Activated T-cell treated with anti-CD3 and anti-CD28 coated beads for 48 hours (primary cell): ENCODE measurements around the gene CRY2.

Source experiments
- DNase-seq: peaks from one replicate; pipeline ENCODE4 v3.0.0-alpha.2; 2020; ENCODE audit warnings: low read depth

The CRY2 gene

DNA sequence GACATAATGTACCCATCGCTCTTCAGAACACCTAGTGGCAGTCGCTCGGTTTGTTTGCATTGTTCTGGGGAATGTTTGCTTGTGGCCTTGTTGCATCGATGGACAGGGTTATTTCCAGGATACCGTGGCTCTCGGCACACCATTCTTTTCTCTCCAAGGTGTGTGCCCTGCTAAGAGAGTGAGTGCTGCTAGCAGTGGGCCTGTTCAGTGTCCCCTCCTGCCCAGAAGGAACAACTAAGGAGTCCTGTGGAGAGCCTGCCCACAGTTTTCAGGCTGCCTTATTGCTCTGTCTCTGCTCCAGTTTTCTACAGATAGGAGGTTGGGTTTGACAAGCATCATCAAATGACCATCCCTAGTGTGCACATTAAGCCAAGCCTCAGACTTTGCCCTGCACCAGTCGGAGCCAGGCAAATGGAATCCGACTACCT, 1.4 kb downstream of the CRY2 start:
- no peak for DNase-seq

DNA sequence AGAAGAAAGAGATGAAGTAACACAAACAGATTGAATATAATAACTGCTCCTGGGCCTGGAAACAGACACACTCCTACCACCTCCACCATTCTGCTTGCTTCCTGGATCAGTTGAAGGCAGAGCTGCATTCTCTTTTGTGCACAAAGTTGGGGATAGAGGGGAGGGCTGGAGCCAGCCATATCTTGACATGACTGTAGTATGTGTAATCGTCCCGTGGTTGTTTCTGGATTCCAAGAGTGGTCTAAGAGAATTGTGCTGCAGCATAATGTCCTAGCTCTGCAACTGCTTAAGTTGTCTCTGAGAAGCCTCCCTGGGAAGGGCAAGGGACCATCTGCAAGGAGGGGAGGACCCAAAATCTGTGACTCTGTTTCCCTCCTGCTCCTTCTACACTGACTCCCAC, 3.2 kb downstream of the CRY2 start:
- DNase-seq: no peak

DNA sequence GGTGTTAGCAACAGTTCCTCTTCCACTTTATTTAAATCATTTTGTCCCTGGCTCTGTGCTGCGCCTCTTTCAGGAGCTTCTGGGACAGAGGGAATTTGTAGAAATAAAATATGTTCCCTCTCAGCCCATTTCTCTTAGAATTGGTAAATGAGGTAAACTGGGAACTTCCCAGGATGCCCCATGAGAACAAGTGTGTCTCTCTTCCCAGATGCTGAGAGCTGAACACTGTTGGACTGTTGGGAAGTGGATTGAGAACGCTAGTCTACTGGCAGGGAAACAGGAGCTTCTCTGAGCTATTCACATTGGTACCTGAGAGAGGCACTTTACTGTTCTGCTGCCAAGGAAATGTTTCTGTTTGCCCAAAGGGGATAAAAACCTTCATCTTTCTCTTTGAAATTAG, 4.0 kb downstream of the CRY2 start:
- DNase-seq: no peak

DNA sequence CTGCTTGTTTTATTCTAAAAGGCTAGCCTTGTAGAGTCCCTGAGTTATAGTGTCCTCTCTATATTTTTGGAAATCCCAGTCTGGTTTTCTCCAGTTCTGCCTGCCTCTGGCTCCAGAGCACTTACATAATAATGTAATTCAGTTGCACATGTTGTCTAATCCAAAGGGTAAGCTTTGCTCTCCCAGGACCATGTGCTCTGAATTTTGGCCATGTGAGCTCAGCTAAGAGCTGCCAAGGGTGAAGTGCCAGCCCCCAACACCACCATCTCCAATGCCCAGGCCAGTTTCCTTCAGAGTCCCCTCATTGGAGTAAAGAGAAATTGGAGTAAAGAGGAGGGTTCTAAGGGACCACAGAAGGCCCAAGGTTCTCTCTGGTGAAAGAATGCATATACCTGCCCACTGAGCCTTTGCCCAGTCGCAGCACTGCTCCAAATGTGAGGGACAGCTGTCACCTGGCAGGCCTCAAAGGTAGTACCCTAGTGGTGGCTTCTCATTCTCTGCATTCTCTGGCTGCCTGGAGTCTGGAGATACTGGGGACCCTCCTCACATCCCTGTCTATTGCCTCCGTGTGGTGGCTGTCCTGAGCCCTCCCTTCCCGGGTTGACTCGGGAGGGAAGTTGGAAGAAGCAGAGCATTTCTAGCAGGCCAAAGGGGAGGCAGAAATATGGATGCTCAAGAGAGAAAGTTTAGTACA, 4.9 kb downstream of the CRY2 start:
- DNase-seq: no peak

DNA sequence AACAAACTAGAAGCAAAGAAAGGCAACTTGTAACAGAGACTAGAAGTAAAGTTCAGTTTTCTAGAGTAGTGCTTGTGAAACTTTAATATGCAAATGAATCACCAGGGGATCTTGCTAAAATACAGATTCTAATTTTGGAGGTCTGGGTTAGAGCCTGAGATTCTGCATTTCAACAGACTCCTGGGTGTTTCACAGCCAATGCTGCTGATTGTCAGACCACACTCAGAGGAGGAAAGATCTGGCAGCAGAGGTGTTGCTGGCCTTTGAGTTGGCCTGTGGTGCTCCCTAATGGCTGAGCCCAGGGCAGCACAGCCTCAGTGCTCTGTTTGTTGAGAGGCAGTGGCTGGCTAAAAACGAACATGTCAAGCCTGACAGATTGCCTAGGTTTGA, 5.4 kb downstream of the CRY2 start:
- DNase-seq: no peak

DNA sequence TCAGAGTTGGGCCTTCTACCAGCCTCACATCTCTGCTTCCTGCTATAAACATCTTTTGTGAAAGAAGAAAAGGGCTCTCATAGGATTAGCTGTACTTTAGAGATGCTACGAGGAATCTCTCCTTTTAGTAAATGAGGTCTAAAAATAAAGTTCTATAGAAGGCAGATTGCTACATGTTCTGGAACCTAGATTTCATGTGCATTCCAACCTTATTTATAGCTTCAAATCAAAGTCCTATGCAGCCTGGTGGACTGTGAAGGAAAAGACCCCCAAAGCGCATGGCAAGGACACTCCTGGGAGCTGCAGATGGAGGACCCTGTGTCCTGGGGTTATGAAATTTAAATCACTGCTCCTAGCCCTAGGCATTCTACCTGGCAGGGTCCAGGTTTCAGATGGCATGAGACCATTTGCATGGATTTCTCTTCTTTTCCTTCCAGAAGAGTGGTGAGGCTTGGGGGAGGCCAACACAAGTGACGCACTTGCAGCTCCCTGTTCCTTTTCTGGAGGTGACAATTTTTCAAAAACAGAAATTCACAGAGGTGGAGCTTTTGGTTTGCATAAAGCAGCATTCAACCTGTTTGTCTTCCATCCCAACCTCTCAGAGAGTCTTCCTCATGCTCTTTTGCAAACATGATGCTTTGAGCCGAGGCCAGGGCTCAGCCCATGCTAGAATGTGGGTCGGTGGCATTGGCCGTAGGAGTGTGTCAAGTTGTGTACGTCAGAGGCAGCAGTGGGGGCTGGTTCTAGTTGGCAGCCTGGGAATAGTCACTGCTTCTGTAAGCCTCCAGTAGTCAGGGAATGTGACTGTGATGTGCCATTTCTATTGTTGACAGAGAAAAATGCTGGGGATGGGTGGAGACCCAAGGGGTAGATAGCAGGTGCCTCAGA, 6.3 kb downstream of the CRY2 start:
- DNase-seq: no peak

DNA sequence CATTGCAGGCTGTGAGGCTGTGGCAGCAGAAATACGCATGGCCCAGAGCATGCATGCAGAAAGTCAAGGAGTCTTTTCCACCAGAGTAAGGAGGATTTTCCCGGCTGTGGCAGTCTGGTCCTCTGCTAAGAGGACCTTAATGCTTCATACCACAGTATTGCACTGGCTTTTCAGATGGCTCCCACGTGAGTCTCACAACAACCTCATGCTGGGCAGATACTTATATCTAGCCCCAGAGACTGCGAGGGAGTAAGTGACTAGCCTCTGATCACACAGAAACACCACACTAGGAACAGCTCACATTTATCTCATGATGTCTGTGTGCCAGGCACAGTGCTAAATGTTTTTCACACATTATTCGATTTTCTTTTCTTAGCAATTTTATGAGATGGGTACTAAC, 8.0 kb downstream of the CRY2 start:
- no peak for DNase-seq

DNA sequence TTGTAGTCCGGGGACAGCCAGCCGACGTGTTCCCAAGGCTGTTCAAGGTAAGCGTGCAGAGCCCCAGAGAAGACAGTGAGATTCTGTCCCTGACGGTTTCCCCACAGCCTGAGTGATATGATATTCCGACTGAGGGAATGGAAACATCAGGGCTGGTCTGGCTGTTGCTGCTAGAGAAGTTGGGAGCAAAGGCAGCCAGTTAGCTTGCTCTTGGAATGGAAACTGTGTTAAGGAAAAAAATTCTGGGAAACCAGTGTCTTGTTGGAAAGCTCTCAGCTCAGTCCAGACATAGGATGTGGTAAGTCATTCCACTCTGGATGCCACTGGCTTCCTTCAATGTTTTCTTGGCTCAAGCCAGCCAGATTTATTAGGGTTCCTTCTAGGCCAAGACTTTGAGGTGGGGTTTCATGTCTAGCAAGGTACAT, 8.8 kb downstream of the CRY2 start:
- no peak for DNase-seq

DNA sequence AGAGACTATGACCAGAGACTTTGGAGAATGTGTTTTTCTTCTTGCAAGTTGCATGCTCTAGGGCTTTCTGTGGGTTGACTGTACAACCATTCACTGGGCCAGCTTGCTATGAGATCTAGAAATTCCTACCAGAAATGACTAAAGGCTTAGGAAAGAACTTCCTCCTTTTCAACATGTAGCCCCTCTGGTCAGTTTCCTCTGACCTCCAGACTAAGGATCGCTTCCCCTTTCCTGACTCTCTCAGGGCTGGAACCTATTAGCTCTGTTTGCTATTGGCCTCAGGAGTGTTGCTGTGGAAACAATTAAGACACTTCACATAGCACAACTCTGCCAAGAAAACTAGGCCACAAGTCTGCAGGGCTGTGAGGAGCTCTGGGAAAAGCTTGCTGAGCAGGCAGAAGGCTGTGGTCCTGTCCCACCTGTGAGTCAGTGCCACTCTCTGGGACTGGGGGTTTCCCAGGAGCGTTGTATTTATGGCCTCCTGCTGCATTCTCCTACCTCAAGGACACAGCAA, 10.7 kb downstream of the CRY2 start:
- no peak for DNase-seq

DNA sequence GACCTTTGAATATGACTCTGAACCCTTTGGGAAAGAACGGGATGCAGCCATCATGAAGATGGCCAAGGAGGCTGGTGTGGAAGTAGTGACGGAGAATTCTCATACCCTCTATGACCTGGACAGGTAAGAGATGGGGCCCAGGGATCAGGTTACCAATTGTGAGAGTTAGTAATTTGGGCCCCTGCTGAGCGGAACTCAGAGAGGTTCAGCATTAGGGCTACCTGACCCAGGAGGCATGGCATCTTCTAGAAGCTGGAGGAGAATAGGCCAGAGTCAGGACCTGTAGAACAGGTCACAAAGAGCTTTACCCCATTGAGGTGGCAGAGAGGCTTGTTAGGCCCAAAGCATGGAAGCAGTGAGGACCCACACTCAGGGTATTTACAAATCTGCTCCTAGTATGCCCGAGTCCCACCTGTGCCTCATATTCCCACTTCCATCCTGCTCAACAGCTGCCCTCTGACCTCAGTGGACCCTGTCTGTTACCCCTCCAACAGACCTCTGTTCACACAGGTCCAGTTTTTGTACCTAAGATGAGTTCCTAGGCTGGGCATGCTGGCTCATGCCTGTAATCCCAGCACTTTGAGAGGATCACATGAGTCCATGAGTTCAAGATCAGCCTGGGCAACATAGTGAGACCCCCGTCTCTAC, 11.6 kb downstream of the CRY2 start:
- no peak for DNase-seq

DNA sequence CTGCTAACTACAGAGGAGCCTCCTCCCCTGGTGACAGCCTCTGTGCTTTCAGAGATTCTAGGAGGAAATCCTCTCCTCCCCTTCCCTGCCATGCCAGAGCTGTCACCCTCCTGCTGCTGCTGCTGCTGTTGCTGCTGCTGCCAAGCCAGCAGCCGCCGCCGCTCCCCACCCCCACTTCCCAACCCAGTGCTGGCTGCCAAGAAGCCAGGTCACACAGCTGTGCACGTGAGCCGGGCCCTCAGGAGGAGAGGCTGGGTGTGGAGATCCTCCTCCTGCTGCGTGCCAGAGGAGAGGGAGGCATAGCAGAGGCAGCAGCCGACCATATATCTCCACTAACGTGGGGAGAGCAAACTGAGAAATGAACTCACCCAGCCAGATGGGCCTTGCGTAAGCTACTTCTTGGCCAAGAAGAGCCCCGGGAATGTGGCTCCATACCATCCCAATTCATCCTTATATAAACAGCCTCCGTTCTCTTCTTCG, 12.4 kb downstream of the CRY2 start:
- DNase-seq: no peak

DNA sequence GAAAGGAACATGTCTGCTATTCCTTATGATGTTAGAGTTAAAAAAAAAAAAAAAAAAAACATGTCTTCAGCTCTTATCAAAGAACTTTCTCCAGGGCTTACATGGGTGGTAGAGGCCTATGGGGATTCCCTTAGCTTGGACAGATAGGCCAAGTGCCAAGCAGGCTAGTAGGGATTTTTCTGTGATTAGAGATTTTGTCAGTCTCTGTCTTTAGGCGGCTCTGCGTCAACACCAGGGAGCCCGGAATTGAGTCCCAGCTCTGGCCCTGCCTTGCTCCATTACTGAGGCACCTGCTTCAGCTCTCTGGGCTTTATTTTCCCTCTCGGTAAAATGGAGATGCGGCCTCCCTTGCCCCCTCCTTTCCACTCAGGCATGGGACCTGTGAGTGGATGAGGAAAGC, 13.1 kb downstream of the CRY2 start:
- DNase-seq: no peak

DNA sequence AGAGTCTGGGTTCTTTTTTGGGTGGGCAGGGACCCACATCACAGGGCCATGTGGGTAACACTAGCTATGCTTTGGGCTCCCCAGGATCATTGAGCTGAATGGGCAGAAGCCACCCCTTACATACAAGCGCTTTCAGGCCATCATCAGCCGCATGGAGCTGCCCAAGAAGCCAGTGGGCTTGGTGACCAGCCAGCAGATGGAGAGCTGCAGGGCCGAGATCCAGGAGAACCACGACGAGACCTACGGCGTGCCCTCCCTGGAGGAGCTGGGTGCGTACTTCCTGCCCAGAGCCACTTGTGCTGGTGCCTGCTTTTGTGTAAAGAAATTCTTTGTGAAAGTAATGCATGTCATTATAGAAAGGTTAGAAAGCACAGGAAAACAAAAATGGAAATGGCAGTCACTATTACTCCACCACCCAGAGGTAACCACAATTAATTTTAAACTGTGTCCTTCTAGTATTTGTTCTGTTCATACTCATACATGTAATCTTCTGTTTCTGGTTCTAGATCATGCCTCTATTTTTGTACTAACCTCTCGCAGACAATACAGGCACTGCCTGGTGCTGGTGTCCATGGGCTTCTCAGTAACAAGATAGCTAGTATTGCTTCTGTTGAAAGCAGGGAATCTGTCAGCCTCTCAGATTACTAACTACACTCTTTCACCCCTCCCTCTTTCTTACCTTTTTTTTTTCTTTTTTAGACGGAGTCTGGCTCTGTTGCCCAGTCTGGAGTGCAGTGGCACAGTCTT, 13.7 kb downstream of the CRY2 start:
- DNase-seq: no peak

DNA sequence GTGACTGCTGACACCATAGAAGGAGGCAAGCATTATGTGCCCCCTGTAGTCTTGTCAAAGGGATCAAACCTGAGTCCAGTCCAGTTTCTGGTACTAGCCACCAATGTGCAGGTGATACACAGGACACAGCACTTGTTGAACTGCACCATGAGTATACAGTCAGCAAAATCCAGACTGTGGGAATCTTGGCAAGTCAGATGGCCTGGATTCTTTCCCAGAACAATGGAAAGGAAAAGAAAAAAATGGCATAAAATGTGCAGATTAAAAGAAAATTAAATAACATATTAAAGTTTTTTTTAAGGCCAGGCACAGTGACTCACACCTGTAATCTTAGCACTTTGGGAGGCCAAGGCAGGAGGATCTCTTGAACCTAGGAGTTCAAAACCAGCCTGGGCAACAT, 16.8 kb downstream of the CRY2 start:
- no peak for DNase-seq

DNA sequence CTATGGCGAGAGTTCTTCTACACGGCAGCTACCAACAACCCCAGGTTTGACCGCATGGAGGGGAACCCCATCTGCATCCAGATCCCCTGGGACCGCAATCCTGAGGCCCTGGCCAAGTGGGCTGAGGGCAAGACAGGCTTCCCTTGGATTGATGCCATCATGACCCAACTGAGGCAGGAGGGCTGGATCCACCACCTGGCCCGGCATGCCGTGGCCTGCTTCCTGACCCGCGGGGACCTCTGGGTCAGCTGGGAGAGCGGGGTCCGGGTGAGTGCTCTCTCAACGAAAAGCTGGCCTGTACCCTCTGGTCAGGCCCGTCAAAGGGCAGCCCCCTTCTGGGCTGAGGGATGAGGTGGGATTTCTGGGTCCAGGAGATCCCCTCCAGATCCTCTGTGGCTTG, 22.3 kb downstream of the CRY2 start:
- no peak for DNase-seq

DNA sequence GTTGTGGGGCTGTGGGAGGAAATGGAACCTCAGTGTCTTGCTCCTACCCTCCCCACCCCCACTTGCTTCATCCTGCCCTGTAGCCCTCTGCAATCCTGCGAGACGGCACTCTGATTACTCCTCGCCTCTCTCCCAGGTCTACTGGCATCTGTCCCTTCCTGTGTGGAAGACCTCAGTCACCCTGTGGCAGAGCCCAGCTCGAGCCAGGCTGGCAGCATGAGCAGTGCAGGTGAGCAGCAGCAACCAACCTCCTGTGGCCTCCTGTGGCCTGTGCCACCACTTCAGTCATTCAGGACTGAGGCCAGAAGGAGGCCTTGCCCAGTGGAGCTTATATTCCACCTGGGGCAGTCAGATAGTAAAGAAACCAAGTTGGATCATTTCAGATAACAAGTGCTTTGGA, 23.4 kb downstream of the CRY2 start:
- DNase-seq: no peak

DNA sequence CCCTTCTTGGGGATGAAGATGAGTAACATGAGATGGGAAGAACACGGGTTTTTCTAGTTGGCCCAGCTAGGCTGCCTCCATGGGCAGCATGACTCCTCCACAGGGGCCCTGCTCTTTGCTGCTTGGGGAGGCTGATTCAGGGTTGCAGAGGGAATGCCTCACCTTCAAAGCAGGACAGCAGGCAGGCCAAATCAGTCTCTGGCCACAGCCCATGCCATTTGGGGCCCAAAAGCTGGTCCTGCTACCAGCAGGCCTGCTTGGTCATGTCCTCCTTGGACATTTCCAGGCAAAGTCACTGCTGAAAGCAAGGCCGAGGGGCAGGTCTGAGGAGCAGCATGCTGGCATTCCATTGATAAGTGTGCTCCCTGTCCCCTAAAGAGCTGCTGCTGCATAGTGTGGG, 24.4 kb downstream of the CRY2 start:
- no peak for DNase-seq

DNA sequence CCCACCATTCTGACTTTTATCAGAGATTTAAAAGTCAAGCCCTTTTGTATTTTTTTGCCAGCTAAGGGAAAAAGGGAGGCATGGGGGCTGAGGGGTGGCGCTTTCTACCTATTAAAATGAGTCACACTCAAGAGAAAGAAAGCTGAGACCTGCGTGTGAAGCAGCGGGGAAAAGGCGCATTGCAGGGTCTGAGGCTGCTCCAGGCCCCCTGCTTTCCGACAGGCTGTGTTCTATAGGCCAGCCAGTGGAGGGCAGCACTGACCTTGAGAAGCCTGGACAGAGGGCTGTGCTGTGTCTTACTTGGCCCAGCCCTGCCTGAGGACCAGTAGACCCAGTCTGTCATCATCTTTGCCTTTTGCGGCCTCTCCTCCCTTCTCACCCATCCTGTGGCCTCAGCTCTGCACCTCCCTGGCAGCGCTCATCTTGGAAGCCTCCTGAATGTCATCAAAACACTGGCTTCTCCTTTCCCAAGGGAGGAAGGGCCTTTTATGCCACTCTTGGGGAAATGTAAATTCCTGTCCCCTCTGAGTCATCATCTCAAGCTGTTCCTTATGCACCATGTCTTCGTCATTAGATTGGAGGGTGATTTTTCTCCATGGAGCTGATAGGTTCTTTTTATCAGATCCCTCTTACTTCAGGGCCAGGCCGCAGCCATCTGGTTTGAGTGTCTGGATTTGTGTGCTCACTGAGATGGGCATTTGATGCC, 25.5 kb downstream of the CRY2 start:
- DNase-seq: peak; percentile 25

DNA sequence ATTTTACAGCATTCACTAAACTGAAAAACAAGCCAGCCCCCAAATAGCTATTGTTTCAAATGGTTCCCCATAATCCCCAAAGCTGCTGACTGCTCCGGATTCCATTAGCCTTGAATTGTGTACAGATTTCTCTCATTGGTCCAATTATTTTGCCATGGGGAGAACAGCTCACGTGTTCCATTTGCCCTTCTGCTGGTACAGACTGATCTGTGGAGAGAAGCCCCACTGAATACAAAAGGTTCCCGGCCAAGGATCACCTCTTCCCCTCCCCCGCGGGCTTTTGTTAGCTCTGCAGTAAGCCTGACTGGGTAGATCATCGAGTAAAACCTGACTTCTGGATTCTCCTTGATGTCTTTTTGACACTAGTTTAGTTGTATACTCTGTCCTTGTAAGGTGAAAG, 29.1 kb downstream of the CRY2 start:
- DNase-seq: no peak

DNA sequence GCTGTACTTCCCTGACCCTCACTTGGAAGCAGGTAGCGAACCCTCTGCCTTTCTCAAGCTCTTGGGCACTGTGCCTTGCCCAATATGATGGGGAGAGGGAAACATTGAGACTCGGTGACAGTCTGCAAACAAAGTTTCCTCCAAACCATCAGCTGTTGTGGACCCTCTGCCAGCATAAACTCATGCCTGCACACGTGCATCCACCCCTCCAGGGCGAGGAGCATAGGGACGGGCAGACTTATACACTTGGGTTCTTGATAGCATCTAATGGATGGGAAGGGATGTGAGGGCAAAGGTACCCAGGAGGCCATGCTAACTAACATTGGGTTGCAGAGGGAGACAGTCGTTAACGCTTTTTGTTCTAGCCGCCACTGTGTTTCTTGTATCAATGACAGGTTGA, 29.9 kb downstream of the CRY2 start:
- DNase-seq: no peak

DNA sequence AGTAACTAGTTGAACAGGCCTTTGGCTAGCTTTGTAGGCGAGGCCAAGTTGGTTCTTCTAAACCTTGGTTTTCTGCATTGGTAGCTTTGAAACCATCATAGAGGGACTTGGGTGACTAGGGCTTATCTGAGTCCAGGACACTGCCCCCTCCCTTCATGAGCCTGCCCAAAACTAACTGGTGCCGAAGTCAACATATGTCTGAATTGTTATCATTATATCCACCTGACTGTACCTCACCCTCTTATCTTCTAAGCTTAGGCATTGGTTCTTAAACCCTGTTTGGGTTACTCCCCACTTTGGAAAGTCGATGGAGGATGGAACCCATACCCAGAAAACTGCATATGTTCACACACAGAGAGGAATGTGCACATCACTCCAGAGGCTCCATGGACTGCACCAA, 30.6 kb downstream of the CRY2 start:
- DNase-seq: no peak
